HG03342 (cell line): Measurements from ENCODE around the gene ALDH6A1.
"Not testable (repeated sequence)": the region's sequence is repeated elsewhere in the genome, so short reads cannot be mapped to it uniquely, and the experiment has no call there.

Experiments used
- ATAC-seq: cut with Tn5 transposase; IDR thresholded peaks from one replicate; pipeline ENCODE4 v1.9.1; 2021; ENCODE audit warnings: mild to moderate bottlenecking, moderate library complexity; ENCODE audit not compliant: unreplicated experiment

Gene ALDH6A1

DNA sequence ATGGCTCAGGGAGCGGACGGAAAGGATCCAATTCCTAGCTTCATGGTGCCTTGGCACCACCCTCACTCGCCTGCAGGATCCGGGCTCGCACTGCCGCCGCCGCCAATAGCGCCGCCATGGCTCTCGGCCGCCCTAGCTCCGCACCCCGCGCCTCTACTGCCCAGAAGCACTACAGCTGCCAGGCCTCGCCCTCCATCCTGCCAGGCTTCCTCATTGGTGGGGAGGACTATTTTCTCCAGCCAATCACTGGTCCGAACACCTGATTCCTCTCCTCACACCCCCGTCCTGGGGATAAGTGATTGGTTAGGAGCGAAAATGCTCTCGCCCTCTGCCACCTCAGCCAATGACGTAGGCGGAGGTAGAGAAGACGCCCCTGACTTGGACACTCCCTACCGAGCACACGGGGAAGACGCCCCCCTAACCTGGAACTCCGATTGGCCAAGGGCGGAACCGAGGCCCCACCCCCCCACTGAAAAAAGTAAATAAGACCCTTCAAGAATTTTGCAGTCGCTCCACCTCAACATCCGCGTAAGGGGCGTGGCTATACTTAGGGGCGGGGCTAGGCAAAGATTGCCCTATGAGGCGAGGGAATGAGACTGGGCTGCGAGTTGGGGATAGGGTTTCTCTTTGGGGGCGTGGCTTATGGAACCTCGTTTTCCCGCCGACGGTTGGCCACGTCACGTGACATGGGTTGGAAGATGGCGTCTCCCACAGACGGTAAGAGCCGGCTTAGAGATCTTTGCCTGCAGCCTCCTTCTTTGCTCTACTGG, at the start of gene ALDH6A1, which contains the start of gene LIN52:
Gene ALDH6A1, minus strand, starts transcription at position 177 of the 770 bp plus-strand sequence. Its CDS starts 59 bp downstream, at position 118.
Gene LIN52, plus strand, starts transcription at position 680 of the 770 bp plus-strand sequence. Its CDS starts 19 bp downstream, at position 699.
- ATAC-seq: peak; percentile 94

GRCh38 chr14:74127634-74128033, 43.4 kb upstream of the ALDH6A1 start:
- ATAC-seq: no peak

DNA sequence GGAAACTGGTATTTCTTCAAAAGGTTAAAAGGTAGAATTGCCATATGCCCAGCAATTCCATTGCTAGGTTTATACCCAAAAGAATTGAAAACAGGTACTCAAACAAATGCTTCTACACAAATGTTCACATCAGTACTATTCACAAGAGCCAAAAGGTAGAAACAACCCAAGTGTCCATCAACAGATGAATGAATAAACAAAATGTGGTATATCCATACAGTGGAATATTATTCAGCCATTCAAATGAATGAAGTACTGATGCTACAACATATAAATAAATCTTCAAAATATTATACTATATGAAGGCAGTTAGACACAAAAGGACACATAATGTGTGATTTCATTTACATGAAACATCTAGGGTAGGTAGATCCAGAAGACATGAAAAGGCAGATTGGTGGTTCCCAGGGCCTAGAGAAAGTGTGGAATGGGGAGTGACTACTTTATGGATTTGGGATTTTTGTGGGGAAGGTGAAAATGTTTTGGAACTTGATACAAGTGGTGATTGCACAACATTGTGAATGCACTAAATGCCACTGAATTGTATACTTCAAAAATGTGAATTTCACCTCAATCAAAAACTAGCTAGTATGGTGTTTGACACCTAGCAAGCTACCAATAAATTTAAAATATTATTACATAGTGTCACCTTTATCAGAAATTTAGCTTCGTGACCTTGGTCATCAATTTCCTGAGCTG, 42.2 kb upstream of the ALDH6A1 start:
- ATAC-seq: no peak

DNA sequence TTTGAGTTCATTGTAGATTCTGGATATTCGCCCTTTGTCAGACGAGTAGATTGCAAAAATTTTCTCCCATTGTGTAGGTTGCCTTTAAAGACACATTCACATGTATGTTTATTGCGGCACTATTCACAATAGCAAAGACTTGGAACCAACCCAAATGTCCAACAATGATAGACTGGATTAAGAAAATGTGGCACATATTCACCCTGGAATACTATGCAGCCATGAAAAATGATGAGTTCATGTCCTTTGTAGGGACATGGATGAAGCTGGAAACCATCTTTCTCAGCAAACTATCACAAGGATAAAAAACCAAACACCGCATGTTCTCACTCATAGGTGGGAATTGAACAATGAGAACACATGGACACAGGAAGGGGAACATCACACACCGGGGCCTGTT, 41.2 kb upstream of the ALDH6A1 start:
- not testable (repeated sequence) for ATAC-seq

GRCh38 chr14:74111395-74112216, 27.4 kb upstream of the ALDH6A1 start:
- ATAC-seq: not testable (repeated sequence)

GRCh38 chr14:74109369-74109768, 25.1 kb upstream of the ALDH6A1 start:
- no peak for ATAC-seq

- no peak for ATAC-seq
Observed at GRCh38 chr14:74105381-74105780, 21.1 kb upstream of the ALDH6A1 start.

DNA sequence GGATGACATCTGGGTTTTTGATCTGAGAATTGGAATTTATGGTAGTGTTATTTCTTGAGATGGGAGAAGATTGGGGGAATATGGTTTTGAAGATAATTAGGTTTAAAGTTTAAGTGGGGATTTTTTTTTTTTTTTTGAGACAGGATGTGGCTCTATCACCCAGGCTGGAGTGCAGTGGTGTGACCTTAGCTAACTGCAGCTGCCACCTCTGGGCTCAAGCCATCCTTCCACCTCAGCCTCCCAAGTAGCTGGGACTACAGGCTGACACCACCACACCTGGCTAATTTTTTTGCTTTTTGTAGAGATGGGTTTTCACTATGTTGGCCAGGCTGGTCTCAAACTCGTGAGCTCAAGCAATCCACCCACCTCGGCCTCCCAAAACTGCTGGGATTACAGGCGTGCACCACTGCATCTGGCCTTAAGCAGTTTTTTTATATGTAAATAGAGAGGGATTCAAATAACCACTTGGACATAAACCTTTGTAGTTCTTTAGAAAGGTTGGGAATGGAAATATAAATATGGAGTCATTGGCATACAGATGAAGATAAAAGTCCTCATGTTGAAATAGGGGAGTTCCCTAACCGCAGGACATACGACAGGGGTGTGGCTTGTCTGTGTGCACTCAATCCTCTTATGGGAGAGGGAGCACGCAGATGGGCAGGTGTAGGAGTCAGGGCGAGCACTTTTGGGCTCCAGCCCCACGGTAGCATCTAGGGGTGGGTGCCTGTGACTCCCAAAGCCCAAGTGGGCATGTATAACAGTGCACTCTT, 5.2 kb upstream of the ALDH6A1 start:
- ATAC-seq: no peak

GRCh38 chr14:74085828-74086227, 1.6 kb upstream of the ALDH6A1 start:
- ATAC-seq: no peak

- peak; percentile 4 for ATAC-seq
Observed at GRCh38 chr14:74085047-74085637, 889 bp upstream of the ALDH6A1 start.

DNA sequence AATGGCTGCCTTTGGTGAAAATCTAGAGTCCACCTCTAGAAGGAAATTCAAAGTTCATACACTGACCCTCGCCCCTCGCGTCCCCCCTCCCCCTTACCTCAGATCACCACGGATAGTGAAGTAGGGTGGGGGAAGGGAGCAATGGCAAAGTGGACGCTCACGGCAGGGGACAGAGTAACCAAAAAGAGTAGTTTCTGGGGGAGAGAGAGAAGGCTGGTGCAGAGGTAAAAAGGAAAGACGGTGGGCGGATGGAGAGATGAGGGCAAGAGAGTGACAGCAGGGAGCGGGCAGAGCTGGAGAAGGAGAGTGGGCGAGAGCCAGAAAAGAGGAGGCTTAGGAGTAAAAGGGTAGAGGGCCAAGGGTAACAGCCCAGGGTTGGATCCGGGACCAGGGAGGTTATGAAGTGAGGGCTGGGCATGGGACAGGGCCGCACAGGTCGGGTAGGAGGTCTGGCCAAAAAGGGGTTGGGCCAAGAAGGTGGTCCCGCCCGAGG, 423 bp downstream of the ALDH6A1 start:
- ATAC-seq: no peak

DNA sequence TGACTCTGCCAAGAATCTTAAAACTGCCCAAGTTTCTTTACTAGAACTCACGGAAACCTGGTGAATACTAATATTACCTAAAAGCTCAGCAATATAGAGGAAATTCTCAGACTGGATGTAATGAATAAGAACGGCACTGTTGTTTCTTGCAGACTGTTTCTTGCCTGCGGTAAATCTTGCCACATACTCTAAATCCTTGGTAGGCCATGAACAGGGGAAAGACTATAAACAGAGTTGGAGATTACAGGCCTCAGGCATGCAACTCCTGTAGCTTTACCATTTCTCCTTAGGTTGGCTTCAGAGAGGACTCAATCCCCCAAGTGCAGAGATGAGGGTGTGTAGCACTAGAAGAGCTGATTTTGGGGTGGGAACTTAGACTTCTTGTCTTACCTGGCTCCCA, 1.1 kb downstream of the ALDH6A1 start:
- ATAC-seq: no peak

DNA sequence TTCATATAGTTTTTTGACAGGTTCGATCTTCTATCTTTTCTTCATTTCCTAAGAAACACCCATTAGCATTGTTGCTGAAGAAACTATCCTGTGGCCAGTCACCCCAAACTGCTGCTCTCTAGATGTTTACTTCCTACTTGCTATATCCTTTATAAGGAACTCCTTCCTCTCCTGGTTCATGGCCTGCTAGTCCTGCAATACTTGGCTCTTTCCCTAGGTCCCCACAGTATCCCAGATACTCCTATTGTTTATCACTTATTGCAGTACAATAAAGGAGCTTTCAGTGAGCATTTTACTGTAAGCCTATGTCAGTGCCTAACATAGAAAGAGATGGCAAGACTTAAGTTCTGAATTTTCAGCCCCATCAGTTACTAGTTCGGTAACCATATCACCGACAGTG, 2.8 kb downstream of the ALDH6A1 start:
- ATAC-seq: no peak

DNA sequence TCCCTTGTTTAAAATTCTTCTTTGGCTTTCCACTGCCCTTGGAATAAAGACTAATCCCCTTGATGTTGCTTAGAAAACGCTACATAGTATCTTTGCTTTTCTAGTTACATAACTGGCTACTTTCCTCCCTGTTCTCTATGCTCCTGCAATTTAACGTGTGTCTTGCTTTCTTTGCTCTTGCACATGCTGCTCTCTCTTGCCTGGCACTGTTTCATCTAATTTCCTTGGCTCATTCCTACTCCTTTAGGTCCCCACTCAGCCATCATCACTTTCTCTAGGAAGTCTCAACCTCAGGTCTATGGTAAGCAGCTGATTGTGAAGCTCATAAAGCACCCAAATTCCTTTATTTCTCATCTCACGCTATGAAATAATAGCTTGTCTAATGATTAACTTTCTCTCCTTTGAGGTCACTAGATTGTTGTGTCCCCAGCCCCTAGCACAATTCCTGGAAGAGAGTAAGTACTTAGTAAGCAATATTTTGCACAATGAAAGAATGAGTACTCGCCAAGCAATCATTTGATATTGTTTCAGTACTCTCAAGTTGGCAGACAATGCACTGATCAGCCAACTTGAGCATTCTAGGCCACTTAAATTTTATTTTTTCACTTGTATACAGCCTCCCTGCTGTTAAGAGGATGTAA, 3.3 kb downstream of the ALDH6A1 start:
- no peak for ATAC-seq

GRCh38 chr14:74077401-74077800, 6.9 kb downstream of the ALDH6A1 start:
- ATAC-seq: no peak

DNA sequence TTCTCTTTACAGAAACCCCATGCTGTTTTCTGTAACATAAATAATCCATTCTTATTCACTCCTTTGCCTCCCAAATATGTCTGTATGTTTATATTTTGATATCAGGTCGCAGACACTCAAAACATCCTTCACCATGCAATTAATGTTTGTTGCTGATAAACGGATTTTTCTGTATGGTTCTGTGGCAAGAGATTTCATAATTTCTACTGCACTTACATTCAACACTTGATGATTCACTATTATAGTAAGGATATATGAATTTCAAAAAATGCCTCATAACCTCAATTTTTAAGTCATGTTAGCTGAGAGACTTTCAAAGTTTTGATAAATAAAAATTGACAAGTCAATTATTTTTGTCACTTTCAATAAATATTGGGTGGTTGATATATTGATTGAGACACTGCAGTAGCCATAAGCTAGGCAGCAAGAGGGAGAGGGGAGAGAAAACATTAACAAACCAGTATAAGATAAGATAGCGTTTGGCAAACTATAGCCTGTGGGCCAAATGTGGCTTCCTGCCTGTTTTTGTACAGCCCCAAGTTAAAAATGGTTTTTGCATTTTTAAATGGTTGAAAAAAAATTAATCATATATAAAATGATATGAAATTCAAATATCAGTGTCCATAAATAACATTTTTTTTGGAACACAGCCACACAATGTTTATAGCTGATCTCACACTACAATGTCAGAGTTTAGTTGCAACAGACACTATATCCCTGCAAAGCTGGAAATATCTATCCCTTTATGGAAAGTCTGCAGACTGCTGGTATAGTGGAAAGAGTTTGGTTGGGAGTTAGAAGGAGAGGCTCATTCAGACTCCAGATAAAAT, 18.3 kb downstream of the ALDH6A1 start:
- ATAC-seq: no peak

GRCh38 chr14:74064883-74065282, 19.4 kb downstream of the ALDH6A1 start:
- ATAC-seq: no peak

DNA sequence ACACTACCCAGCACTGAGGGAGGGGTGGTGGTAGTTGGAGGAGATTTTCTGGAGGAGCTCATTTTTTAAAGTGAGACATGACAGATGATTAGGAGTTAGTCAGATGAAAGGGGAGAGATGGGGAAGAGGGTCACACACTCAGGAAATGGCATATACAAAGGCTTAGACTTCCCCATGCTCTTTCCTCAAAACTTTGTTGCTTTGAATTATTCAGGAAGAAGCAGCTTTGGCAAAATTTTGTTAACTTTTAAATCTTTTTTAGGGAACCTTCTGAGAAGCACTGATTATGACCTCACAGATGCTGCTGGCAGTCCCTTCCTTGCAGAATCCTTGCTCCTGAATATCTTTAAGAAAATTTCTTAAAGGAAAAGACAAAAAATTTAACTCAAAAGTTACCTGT, 19.8 kb downstream of the ALDH6A1 start:
- no peak for ATAC-seq

GRCh38 chr14:74062809-74063150, 21.5 kb downstream of the ALDH6A1 start:
- no peak for ATAC-seq
